BJ (cell line): Measurements from ENCODE around the gene VPS52. TPM values are rescaled to one million over a fixed set of nuclear protein-coding genes. Genes with fewer than 3 reads are reported as not detected.
A peak's percentile ranks its signal among the peaks of the same experiment; 100 is the strongest.

Experiments used
- CTCF ChIA-PET: fragments of 350-600 bp; formaldehyde crosslinking; extraction: SDS; loops from one replicate; lab custom pipeline; 2021; ENCODE audit warnings: antibody characterized with exemption, inconsistent platforms; lab: Yijun Ruan, JAX
- POLR2A ChIA-PET: fragments of 300-600 bp; sonication (Branson Sonifier 250); formaldehyde crosslinking; extraction: SDS; loops from one replicate; lab custom pipeline; 2021; ENCODE audit warnings: antibody characterized with exemption; lab: Charles Lee
- DNase-seq: peaks from one replicate; pipeline ENCODE4 v3.0.0-alpha.2; 2011; ENCODE audit warnings: low read depth
- H3K27me3 ChIP-seq: 2 replicates; pipeline ENCODE4 v1.6.0; 2011; ENCODE audit warnings: low read length; ENCODE audit not compliant: control insufficient read depth, insufficient read depth
- H3K36me3 ChIP-seq: 2 replicates; pipeline ENCODE4 v1.5.1; 2011; ENCODE audit warnings: low read length; ENCODE audit not compliant: control insufficient read depth, insufficient read depth
- H3K4me3 ChIP-seq: 2 replicates; pipeline ENCODE4 v1.5.1; 2011; ENCODE audit warnings: low read depth, mild to moderate bottlenecking, control low read depth, low read length
- CTCF ChIP-seq: IDR thresholded peaks from 2 replicates; pipeline ENCODE4 v1.5.1; 2011; ENCODE audit warnings: low read depth, mild to moderate bottlenecking, control low read depth, inconsistent platforms, low read length, moderate library complexity; ENCODE audit not compliant: insufficient read depth
- polyA plus RNA-seq: library from polyadenylated mRNA; depleted of rRNA; stranded (reverse); fragments of >200 nt; gene quantifications from 2 replicates; pipeline ENCODE4 v1.2.3, GENCODE V29; 2011

VPS52 gene
- polyA plus RNA-seq, 1 experiment = 89.8 TPM

GRCh38 chr6:33297406-33297955 lies 25.8 kb upstream of the VPS52 start:
- Histone ChIP-seq H3K27me3 (no peaks in the 10 kb centered on the region), H3K36me3 (peaks cover 13% of the 10 kb centered on the region), H3K4me3 (peak overlapping the region; percentile 81)
- POLR2A ChIA-PET = no interaction called here
- CTCF ChIA-PET = interaction anchor here (0.6 to 1.2 kb wide), 3 partner anchors 20 to 283 kb away, joined by 3 to 4 read pairs (median 3); partner anchors contain the start of genes B3GALT4 and HSD17B8
- no peak for TF ChIP-seq CTCF
- DNase-seq = no peak

GRCh38 chr6:33296797-33297405 lies 25.2 kb upstream of the VPS52 start:
- no peak for TF ChIP-seq CTCF
- ChIA-PET POLR2A (no interaction called here), CTCF (interaction anchor here (0.9 to 1.2 kb wide), 2 partner anchors 20 to 283 kb away, joined by 3 to 4 read pairs; partner anchors contain the start of gene B3GALT4)
- Histone ChIP-seq H3K4me3 (peak overlapping the region; percentile 81), H3K36me3 (peaks cover 18% of the 10 kb centered on the region), H3K27me3 (no peaks in the 10 kb centered on the region)
- DNase-seq = no peak

GRCh38 chr6:33295621-33296369 lies 24.1 kb upstream of the VPS52 start:
- Histone ChIP-seq H3K4me3 (no peak overlapping the region), H3K27me3 (no peaks in the 10 kb centered on the region), H3K36me3 (peaks cover 15% of the 10 kb centered on the region)
- ChIA-PET POLR2A (no interaction called here), CTCF (no interaction called here)
- DNase-seq = no peak
- TF ChIP-seq CTCF = no peak

- H3K36me3 ChIP-seq = peaks cover 15% of the 10 kb centered on the region
- no peak overlapping the region for H3K4me3 ChIP-seq
- DNase-seq = no peak
- no peak for TF ChIP-seq CTCF
- CTCF ChIA-PET = interaction anchor here (0.9 kb wide), 1 partner anchor 51 kb away, joined by 3 read pairs; no protein-coding TSS in a partner anchor
- POLR2A ChIA-PET = no interaction called here
- no peaks in the 10 kb centered on the region for H3K27me3 ChIP-seq
Observed at GRCh38 chr6:33294086-33294823, 22.6 kb upstream of the VPS52 start.
